ENCODE data around the gene ELK3.

- TF ChIP-seq CTCF (IDR thresholded peaks at IDR 0.05) = no peak
- TF ChIP-seq POLR2A (IDR thresholded peaks at IDR 0.05) = no peak
Observed at GRCh38 chr12:96170328-96170727, 23.8 kb upstream of the ELK3 start.

Measured in thyroid gland (tissue), 4 donors.